ENCODE measurements around the gene GJB3. TPM values are rescaled to one million over a fixed set of nuclear protein-coding genes. Genes with fewer than 3 reads are reported as not detected.

The GJB3 gene
- total RNA-seq, 1 experiment from 2014 or later = 23.1 TPM

DNA sequence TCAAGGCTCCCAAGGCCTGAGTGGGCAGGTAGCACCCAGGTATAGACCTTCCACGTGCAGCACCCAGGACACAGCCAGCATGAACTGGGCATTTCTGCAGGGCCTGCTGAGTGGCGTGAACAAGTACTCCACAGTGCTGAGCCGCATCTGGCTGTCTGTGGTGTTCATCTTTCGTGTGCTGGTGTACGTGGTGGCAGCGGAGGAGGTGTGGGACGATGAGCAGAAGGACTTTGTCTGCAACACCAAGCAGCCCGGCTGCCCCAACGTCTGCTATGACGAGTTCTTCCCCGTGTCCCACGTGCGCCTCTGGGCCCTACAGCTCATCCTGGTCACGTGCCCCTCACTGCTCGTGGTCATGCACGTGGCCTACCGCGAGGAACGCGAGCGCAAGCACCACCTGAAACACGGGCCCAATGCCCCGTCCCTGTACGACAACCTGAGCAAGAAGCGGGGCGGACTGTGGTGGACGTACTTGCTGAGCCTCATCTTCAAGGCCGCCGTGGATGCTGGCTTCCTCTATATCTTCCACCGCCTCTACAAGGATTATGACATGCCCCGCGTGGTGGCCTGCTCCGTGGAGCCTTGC is 19.7 kb upstream of the GJB3 start:
- Mint-ChIP-seq H3K4me3 (ENCODE audit: low read depth, unreplicated experiment) (no peak overlapping the region), H3K27ac (ENCODE audit: unreplicated experiment) (no peak overlapping the region), H3K36me3 (ENCODE audit: insufficient read depth, unreplicated experiment) (peaks cover 10% of the 10 kb centered on the region), H3K4me1 (ENCODE audit: low read depth, unreplicated experiment) (peaks cover 31% of the 10 kb centered on the region), H3K9me3 (ENCODE audit: low read depth, unreplicated experiment) (no peaks in the 10 kb centered on the region), H3K27me3 (ENCODE audit: unreplicated experiment) (no peaks in the 10 kb centered on the region)
- TF ChIP-seq, protein P1, sequence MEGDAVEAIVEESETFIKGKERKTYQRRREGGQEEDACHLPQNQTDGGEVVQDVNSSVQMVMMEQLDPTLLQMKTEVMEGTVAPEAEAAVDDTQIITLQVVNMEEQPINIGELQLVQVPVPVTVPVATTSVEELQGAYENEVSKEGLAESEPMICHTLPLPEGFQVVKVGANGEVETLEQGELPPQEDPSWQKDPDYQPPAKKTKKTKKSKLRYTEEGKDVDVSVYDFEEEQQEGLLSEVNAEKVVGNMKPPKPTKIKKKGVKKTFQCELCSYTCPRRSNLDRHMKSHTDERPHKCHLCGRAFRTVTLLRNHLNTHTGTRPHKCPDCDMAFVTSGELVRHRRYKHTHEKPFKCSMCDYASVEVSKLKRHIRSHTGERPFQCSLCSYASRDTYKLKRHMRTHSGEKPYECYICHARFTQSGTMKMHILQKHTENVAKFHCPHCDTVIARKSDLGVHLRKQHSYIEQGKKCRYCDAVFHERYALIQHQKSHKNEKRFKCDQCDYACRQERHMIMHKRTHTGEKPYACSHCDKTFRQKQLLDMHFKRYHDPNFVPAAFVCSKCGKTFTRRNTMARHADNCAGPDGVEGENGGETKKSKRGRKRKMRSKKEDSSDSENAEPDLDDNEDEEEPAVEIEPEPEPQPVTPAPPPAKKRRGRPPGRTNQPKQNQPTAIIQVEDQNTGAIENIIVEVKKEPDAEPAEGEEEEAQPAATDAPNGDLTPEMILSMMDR (IDR thresholded peaks at IDR 0.05; ENCODE audit: unreplicated experiment) = no peak
- TSS peak; percentile 6 for BruUV-seq (replicated peaks)
- intact Hi-C loops (cut with micrococcal nuclease; ENCODE audit: unreplicated experiment) = no loop called here
- DNase-seq = no peak
- CTCF ChIA-PET = interaction anchor here (1.2 kb wide), 1 partner anchor 18 kb away, joined by 3 read pairs; no protein-coding TSS in a partner anchor

DNA sequence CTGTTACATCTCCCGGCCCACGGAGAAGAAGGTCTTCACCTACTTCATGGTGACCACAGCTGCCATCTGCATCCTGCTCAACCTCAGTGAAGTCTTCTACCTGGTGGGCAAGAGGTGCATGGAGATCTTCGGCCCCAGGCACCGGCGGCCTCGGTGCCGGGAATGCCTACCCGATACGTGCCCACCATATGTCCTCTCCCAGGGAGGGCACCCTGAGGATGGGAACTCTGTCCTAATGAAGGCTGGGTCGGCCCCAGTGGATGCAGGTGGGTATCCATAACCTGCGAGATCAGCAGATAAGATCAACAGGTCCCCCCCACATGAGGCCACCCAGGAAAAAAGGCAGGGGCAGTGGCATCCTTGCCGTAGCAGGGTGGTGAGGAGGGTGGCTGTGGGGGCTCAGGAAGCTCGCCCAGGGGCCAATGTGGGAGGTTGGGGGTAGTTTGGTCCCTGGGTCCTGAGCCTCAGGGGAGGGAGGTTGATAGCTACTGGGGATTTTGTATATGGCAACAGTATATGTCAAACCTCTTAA is 19.2 kb upstream of the GJB3 start:
- CTCF ChIA-PET = interaction anchor here (1.3 kb wide), 1 partner anchor 78 kb away, joined by 3 read pairs; no protein-coding TSS in a partner anchor
- peaks cover 31% of the 10 kb centered on the region for H3K4me1 Mint-ChIP-seq (ENCODE audit: low read depth, unreplicated experiment)
- TF ChIP-seq, protein P1 (IDR thresholded peaks at IDR 0.05; ENCODE audit: unreplicated experiment) = no peak
- no peak for DNase-seq
- peaks cover 10% of the 10 kb centered on the region for H3K36me3 Mint-ChIP-seq (ENCODE audit: insufficient read depth, unreplicated experiment)
- H3K9me3 Mint-ChIP-seq (ENCODE audit: low read depth, unreplicated experiment) = no peaks in the 10 kb centered on the region
- intact Hi-C loops (cut with micrococcal nuclease; ENCODE audit: unreplicated experiment) = loop anchor here (2.0 kb wide), 1 partner anchor 19 kb away; the partner anchor contains the start of gene GJB3
- H3K27ac Mint-ChIP-seq (ENCODE audit: unreplicated experiment) = no peak overlapping the region
- H3K4me3 Mint-ChIP-seq (ENCODE audit: low read depth, unreplicated experiment) = no peak overlapping the region
- no peaks in the 10 kb centered on the region for H3K27me3 Mint-ChIP-seq (ENCODE audit: unreplicated experiment)
- BruUV-seq (replicated peaks) = no TSS peak

DNA sequence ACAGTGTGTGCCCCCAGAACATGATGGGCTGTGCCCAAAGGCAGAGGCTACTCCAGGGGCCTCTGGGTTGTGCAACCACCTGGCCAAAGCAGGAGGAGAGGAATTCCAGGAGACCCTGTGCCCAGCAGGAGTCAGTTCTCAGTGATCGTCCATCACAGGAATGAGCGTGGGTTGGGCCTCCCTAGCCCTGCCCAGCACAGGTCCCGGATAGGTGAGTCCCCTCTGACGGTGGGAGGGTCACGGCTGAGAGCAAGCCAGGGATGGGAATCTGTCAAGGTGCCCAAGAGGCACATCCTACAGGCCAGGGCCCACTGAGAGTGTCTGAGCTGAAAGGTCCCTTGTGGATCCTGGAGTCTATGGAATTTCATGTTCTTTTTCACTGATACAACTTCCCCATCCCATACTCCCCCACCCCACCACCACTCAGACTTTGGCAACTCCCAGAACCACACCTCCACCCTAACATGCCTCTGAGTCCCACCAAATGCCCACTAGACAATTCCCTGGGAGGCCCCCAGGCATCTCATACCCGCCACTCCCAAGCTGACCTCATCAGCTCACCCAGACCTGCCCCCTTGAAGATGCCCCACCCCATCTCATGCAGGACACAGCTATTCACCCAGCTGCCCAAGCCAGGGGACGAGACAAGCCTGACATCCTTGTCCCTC is 18.4 kb upstream of the GJB3 start:
- H3K9me3 Mint-ChIP-seq (ENCODE audit: low read depth, unreplicated experiment) = no peaks in the 10 kb centered on the region
- no TSS peak for BruUV-seq (replicated peaks)
- H3K27me3 Mint-ChIP-seq (ENCODE audit: unreplicated experiment) = no peaks in the 10 kb centered on the region
- H3K27ac Mint-ChIP-seq (ENCODE audit: unreplicated experiment) = no peak overlapping the region
- peaks cover 10% of the 10 kb centered on the region for H3K36me3 Mint-ChIP-seq (ENCODE audit: insufficient read depth, unreplicated experiment)
- TF ChIP-seq, protein P1 (IDR thresholded peaks at IDR 0.05; ENCODE audit: unreplicated experiment) = no peak
- H3K4me3 Mint-ChIP-seq (ENCODE audit: low read depth, unreplicated experiment) = peak overlapping the region; percentile 37
- peaks cover 31% of the 10 kb centered on the region for H3K4me1 Mint-ChIP-seq (ENCODE audit: low read depth, unreplicated experiment)
- intact Hi-C loops (cut with micrococcal nuclease; ENCODE audit: unreplicated experiment) = loop anchor here (2.0 kb wide), 1 partner anchor 18 kb away; the partner anchor contains the start of gene GJB3
- peak; percentile 45 for DNase-seq
- CTCF ChIA-PET = interaction anchor here (0.7 to 1.3 kb wide), 3 partner anchors 20 to 78 kb away, joined by 3 to 6 read pairs (median 5); no protein-coding TSS in a partner anchor

DNA sequence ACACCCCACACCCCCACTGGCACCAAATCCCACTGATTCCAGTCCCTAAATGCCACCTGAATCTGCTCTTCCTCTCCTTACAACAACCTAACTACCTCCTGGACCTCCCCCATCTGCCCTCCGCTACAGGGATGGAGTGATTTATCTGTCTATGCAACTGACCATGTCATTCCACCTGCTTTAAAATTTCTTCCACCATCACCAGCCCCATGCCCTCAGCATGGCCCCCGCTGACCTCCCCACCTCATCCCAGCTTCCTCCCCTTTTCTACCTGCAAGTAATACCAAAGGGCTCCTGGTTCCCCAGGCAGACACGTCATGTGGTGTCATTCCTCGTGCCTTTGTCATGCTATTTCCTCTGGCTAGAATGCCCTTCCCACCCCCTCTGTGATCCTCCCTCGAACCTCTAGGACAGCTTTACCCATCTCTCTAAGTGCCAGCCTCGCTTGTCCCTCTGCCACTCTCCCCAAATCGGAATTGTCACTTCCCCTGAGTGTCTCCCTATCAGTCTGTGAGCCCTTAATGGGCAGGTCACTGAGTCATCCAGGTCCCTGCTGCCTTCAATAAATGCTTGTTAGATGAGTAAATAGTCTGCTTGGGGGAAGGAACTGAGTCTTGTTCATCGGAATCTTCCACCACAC is 17.8 kb upstream of the GJB3 start:
- DNase-seq = peak; percentile 53
- Mint-ChIP-seq H3K36me3 (ENCODE audit: insufficient read depth, unreplicated experiment) (peaks cover 10% of the 10 kb centered on the region), H3K9me3 (ENCODE audit: low read depth, unreplicated experiment) (no peaks in the 10 kb centered on the region), H3K4me3 (ENCODE audit: low read depth, unreplicated experiment) (peak overlapping the region; percentile 37), H3K4me1 (ENCODE audit: low read depth, unreplicated experiment) (peaks cover 31% of the 10 kb centered on the region), H3K27me3 (ENCODE audit: unreplicated experiment) (no peaks in the 10 kb centered on the region), H3K27ac (ENCODE audit: unreplicated experiment) (no peak overlapping the region)
- CTCF ChIA-PET = interaction anchor here (0.7 to 1.3 kb wide), 3 partner anchors 21 to 79 kb away, joined by 3 to 6 read pairs (median 5); no protein-coding TSS in a partner anchor
- TF ChIP-seq, protein P1 (IDR thresholded peaks at IDR 0.05; ENCODE audit: unreplicated experiment) = no peak
- BruUV-seq (replicated peaks) = no TSS peak
- intact Hi-C loops (cut with micrococcal nuclease; ENCODE audit: unreplicated experiment) = loop anchor here (2.0 kb wide), 1 partner anchor 18 kb away; the partner anchor contains the start of gene GJB3
